ENCODE data around the gene NETO2.

The NETO2 gene

DNA sequence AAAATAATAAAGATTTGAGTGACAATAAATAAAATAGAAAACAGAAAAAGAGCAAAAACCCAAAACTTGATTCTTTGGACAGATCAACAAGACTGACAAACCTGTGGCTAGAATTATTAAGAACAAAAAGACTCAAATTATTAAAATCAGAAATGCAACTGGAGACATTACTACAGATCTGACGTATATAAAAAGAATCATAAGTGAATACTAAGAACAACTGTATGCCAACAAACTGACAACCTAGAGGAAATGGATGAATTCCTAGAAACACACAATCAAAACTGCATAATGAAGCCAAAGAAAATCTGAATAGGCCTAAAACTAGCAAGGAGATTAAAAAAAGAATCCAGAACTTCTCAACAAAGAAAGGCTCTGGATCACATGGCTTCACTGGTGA, 47.4 kb downstream of the NETO2 start:
- Histone ChIP-seq H3K4me1 (ENCODE audit: control insufficient read depth in 1 of 2, insufficient read depth in 1 of 2, low read depth in 1 of 2, low read length in 1 of 2) (no peaks in the 10 kb centered on the region), H3K27me3 (no peaks in the 10 kb centered on the region), H3K36me3 (no peaks in the 10 kb centered on the region), H3K27ac (no peak overlapping the region), H3K4me3 (ENCODE audit: low read depth in 1 of 2, low read length in 1 of 2) (no peak overlapping the region), H3K9me3 (no peaks in the 10 kb centered on the region)
- TF ChIP-seq, protein P1, sequence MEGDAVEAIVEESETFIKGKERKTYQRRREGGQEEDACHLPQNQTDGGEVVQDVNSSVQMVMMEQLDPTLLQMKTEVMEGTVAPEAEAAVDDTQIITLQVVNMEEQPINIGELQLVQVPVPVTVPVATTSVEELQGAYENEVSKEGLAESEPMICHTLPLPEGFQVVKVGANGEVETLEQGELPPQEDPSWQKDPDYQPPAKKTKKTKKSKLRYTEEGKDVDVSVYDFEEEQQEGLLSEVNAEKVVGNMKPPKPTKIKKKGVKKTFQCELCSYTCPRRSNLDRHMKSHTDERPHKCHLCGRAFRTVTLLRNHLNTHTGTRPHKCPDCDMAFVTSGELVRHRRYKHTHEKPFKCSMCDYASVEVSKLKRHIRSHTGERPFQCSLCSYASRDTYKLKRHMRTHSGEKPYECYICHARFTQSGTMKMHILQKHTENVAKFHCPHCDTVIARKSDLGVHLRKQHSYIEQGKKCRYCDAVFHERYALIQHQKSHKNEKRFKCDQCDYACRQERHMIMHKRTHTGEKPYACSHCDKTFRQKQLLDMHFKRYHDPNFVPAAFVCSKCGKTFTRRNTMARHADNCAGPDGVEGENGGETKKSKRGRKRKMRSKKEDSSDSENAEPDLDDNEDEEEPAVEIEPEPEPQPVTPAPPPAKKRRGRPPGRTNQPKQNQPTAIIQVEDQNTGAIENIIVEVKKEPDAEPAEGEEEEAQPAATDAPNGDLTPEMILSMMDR (IDR thresholded peaks at IDR 0.05): no peak

DNA sequence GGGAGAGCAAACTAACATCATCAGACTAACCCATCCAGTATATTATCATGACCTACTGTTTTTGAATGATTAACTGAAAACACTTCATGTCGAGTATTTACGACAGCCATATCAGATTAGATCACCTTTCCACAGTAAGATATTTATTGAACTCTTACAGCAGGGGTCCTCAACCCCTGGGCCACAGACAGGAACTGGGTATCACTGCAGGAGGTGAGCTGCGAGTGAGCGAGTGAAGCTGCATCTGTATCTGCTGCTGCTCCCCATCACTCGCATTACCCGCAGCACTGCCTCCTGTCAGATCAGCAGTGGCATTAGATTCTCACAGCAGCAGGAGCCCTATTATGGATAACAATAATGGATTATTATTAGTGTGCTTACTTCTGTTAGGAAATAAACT, 59.5 kb downstream of the NETO2 start:
- H3K4me1 ChIP-seq (ENCODE audit: control insufficient read depth in 1 of 2, insufficient read depth in 1 of 2, low read depth in 1 of 2, low read length in 1 of 2): no peaks in the 10 kb centered on the region
- H3K4me3 ChIP-seq (ENCODE audit: low read depth in 1 of 2, low read length in 1 of 2): no peak overlapping the region
- TF ChIP-seq, protein P1 (IDR thresholded peaks at IDR 0.05): no peak
- H3K27ac ChIP-seq: no peak overlapping the region
- H3K9me3 ChIP-seq: no peaks in the 10 kb centered on the region
- H3K27me3 ChIP-seq: no peaks in the 10 kb centered on the region
- no peaks in the 10 kb centered on the region for H3K36me3 ChIP-seq

DNA sequence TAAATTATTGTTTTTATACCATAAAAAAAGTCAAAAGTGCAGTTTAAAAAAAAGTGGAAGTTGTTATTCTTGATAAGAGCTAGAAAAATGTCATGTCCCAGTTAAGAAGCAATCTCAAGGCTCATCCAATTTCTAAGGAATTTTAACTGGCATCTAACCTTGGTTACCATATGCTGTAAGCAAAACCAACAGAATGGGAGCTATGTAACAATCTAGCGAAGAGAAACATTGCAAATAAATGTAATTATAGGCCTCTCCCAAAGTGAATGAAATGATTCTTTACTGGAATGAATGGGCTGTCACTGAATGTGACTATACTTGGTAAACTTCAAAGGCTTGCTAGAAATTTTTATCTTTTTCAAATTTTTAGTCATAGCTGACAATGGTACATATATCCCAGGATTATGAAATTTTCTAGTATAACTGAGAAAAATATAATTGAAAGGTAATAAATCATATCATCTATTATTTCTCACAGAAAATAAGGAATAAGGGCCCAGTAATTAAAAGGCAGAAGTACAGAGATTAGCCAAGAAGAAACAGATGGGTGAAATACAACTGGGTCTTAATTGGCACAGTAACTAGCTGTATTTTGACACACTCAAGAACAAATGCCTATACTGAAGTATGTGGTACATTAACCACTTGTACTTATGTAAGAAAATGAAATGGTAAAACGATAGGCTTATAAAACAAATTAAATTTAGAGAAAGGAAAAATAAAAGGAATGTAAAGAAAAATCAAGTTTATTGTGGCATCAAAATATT, 61.5 kb downstream of the NETO2 start:
- no peaks in the 10 kb centered on the region for H3K4me1 ChIP-seq (ENCODE audit: control insufficient read depth in 1 of 2, insufficient read depth in 1 of 2, low read depth in 1 of 2, low read length in 1 of 2)

DNA sequence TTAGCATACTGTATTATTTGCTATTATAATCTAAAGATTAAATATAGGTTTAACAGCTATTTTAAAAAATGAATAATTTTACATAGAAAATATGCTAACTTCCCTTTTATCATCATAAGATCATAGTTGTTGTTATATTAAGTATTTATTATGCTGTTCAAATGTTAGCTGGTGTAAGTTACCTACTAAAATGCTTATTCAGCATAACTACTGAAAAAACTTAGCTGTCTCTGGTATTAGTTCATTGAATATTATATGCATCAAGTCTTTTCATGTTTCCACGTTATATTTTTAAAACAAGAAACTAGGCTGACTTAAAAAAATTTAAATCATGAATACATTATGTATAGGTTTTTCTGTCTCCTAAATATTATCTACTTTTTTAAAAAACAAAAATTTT, 62.6 kb downstream of the NETO2 start:
- TF ChIP-seq, protein P1 (IDR thresholded peaks at IDR 0.05): no peak
- H3K27me3 ChIP-seq: no peaks in the 10 kb centered on the region
- H3K4me3 ChIP-seq (ENCODE audit: low read depth in 1 of 2, low read length in 1 of 2): no peak overlapping the region
- H3K4me1 ChIP-seq (ENCODE audit: control insufficient read depth in 1 of 2, insufficient read depth in 1 of 2, low read depth in 1 of 2, low read length in 1 of 2): no peaks in the 10 kb centered on the region
- H3K27ac ChIP-seq: no peak overlapping the region
- no peaks in the 10 kb centered on the region for H3K9me3 ChIP-seq
- no peaks in the 10 kb centered on the region for H3K36me3 ChIP-seq

More for the DNA sequence above, 61.5 kb downstream of the NETO2 start:
- no peak overlapping the region for H3K4me3 ChIP-seq (ENCODE audit: low read depth in 1 of 2, low read length in 1 of 2)
- H3K27ac ChIP-seq: no peak overlapping the region
- H3K27me3 ChIP-seq: no peaks in the 10 kb centered on the region
- H3K9me3 ChIP-seq: no peaks in the 10 kb centered on the region
- TF ChIP-seq, protein P1 (IDR thresholded peaks at IDR 0.05): no peak
- no peaks in the 10 kb centered on the region for H3K36me3 ChIP-seq

DNA sequence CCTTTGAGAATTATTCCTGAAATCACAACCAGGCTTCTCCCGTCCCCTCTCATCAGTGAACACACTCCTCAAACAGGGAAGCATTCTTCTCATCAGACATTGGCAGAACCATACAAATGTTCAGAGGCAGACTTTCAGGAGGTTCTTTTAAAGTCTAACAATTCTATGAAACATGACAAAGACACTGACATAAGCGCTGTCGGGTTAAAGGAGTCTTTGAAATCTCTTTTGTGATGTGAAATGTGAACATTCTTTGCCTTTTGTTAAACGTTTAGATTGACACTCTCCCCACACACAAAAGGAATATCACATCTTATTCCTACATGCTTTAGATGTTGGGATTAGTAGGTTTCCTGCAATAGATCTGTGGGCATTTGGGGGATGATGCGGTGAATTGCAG, 63.9 kb downstream of the NETO2 start:
- Histone ChIP-seq H3K9me3 (no peaks in the 10 kb centered on the region), H3K4me1 (ENCODE audit: control insufficient read depth in 1 of 2, insufficient read depth in 1 of 2, low read depth in 1 of 2, low read length in 1 of 2) (no peaks in the 10 kb centered on the region)
- TF ChIP-seq, protein P1 (IDR thresholded peaks at IDR 0.05): no peak

More for the DNA sequence above, 63.9 kb downstream of the NETO2 start:
- Histone ChIP-seq H3K27me3 (no peaks in the 10 kb centered on the region), H3K27ac (no peak overlapping the region), H3K4me3 (ENCODE audit: low read depth in 1 of 2, low read length in 1 of 2) (no peak overlapping the region), H3K36me3 (no peaks in the 10 kb centered on the region)
